Islet of Langerhans (tissue), 1 donor: Measurements from ENCODE around the gene NDRG4.

ENCODE experiments used
- FAIRE-seq: peaks from one replicate; lab custom pipeline; 2011; peaks lifted over from hg19 to GRCh38; lab: Jason Lieb, UNC

The NDRG4 gene

DNA sequence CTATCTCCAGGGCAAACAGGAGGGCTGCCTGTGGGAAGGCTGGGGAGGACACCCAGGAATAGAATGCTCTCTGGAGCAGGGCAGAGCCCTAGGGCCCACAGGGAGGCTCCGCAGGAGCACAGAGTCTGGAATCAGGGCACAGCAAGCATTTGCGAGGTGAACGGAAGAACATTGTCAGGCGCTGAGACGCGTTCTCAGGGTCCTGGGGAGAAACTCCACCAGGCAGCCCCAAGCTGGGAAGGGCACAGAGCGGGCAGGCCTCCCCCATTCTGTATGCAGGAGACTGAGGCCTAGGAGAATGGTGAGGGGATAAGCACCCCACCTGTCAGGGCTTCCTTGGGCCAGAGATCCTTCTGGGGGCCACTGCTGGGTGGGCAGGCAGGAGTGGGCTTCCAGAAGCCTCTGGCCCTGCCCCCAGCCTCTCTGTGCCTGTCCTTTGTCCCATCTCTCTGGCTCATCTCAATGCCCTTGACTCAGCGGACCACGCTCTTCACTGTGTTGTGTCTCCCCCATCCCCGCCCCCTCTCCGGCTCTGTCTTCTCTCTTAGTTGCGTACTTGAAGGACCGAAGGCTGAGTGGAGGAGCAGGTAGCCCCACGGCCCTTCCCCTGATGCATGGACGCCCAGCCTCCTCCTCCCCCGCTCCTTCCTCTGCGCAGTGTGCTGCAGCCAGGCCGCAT, 10.3 kb downstream of the NDRG4 start:
- FAIRE-seq: no peak

DNA sequence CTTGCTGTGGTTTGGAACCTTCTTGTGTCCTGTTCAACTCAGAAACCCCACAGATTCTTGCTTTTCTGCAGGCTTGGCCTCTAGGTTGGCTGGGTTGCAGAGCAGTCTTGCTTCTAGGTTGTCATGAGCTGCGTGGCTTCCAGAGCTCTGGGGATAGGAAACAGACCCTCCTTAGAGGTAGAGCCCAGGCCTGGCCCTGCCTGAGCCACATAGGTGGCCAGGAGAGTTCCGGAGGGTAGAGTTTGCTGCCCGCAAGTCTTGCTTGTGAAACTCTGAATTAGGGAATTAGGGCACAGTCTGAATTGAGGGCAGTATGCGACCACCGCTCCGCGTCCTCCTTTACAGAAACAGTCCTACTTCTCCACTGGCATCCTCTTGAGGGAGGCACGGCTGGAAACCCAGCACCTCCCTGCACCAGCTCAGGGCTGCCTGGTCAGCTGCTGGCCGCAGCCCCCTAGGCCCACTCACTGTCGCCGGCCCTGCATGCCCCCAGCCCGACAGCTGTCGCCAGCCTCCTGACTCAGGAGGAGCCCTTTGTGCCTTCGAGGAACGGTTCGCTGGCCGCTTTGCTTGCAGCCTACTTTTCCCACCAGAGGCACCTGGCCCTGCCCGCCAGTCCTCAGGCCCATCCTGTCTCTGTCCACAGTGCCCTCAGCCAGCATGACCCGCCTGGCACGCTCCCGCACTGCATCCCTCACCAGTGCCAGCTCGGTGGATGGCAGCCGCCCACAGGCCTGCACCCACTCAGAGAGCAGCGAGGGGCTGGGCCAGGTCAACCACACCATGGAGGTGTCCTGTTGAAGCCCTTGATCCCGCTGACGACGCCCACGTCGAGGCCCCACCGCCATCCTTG, 11.1 kb downstream of the NDRG4 start:
- FAIRE-seq: no peak

- FAIRE-seq: no peak
Observed at GRCh38 chr16:58511933-58512815, 12.2 kb downstream of the NDRG4 start.

GRCh38 chr16:58513874-58514273, 13.9 kb downstream of the NDRG4 start:
- no peak for FAIRE-seq

DNA sequence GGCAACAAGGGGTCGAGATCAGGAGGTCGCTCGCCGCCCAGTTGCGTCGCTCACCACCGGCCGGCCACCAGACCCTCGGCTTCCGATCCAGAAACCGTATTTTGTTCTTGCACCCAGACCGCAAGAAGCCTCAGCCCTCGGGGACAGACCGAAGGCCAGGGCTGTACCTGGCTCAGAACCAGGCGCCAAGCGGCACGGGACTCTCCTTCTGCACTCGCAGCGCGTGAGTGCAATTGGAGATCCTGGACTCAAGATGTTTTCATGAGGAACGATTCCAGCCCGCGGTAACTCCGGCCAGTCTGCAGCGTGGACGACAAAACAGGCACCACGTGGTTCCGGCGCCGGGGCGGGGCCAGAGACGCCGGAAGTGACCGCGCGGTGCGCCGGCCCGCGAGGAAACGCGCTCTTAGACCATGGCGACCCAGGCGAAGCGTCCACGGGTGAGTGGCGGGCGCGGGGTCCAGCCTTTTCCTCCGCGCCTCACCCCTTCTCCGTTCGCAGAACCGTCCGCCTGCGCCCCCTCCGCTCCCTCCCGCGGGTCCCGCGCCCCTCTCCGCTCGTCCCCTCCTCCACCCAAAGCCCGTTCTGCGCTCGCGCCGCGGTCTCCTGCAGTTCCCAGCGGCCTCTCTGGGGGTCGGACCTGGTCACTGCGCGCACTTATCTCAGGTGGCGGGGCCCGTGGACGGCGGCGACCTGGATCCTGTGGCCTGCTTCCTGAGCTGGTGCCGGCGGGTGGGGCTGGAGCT, 15.4 kb downstream of the NDRG4 start, which contains the start of gene SETD6:
Gene SETD6, plus strand, starts transcription at position 393 of the 746 bp plus-strand sequence. Its CDS starts 21 bp downstream, at position 414.
- no peak for FAIRE-seq

DNA sequence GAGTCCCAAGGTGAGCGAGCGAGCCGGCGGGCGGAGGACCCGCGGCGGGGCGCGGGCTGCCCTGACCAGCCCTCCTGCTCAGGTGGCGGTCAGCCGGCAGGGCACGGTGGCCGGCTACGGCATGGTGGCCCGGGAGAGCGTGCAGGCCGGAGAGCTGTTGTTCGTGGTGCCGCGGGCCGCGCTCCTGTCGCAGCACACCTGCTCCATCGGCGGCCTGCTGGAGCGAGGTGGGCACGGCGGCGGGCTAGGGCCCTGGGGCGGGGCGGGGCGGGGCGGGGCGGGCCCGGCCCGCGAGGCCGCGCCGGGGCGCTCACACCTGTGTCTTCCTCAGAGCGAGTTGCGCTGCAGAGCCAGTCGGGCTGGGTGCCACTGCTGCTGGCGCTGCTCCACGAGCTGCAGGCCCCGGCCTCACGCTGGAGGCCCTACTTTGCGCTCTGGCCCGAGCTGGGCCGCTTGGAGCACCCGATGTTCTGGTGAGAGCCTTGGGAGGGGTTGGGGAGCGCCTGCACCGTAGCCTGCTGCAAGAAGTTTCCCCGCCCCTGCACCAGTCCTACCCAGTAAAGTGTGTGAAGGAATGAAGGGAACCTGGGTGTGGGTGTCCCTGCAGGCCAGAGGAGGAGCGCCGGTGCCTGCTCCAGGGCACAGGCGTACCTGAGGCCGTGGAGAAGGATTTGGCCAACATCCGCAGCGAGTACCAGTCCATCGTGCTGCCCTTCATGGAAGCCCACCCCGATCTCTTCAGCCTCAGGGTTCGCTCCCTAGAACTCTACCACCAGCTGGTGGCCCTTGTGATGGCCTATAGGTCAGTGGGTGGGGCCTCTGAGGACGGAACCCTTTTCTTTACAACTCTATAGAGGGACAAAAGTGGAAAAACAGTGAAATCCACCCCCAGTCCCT, 16.2 kb downstream of the NDRG4 start:
- no peak for FAIRE-seq

DNA sequence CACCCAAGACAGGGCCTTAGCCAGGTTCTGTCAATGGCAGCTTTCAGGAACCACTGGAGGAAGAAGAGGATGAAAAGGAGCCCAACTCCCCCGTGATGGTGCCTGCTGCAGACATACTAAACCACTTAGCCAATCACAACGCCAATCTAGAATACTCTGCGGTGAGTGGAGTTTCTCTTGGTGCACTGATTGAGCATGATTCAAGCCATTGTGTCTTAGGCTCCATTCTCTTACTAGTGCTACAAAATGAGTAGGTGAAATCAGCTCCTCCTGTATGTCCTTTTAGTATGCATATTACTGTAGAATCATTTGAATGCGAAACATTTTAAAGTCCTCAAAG, 16.8 kb downstream of the NDRG4 start:
- no peak for FAIRE-seq

DNA sequence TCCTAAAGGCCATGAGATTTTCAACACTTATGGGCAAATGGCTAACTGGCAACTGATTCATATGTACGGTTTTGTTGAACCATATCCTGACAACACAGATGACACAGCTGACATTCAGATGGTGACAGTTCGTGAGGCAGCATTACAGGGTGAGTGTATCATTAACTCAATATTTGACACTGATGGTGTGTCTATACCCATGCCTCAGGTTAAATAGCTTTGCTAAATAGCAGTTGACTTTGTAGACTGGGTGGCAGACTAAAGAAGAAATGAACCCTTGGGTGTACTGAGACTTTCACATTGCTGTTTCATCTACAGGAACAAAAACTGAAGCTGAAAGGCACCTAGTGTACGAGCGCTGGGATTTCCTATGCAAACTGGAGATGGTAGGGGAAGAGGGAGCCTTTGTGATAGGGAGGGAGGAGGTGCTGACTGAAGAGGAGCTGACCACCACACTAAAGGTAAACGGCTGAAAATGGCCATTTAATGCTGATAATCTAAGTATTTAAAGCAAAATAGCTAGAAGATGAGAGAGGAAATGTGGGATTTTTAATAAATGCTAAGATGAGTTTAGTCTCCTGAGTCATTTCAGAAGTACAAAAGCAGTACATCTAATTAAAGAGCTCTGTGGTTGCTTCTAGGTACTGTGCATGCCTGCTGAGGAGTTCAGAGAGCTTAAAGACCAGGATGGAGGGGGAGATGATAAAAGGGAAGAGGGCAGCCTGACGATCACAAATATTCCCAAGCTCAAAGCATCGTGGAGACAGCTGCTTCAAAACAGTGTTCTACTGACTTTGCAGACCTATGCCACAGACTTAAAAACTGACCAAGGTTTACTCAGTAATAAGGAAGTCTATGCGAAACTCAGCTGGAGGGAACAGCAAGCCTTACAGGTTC, 18.4 kb downstream of the NDRG4 start:
- FAIRE-seq: no peak

DNA sequence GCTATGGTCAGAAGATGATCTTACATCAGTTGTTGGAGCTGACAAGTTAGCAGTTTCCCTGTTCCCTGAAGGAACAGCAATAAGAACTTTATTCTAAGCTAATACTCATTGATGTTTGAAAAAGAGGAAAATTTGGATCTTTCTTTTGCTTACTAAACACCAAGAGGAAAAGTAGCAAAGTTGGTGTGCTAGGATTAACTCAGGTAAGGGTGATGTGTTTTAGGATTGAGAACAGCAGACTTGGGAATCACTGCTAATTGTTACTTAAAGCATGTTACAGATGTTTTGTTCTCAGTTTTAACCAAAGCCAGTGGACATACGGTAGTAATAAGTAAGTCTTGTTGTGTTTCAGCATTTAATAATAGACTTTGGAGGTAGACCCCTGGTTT, 19.0 kb downstream of the NDRG4 start:
- no peak for FAIRE-seq

DNA sequence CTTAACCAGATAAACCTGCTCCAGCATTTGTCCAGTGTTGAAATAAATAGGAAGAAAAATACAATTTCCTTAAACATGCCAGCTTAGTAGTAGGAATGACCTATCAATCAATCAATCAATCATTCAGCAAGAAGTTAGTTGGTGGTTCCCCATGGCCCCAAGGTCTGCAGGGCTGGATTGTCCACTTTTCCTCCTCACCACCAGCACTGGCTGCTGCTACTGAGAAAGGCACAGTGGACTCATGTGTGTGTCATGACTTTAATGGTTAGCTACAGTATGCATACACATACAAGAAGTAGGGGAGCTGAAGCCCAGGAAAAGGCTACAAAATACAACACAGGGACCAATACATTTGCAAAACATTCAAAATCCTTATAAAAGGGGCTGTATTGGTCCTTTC, 19.8 kb downstream of the NDRG4 start:
- FAIRE-seq: no peak

GRCh38 chr16:58530179-58530578, 30.2 kb downstream of the NDRG4 start:
- FAIRE-seq: no peak

GRCh38 chr16:58532414-58532813, 32.5 kb downstream of the NDRG4 start:
- no peak for FAIRE-seq

DNA sequence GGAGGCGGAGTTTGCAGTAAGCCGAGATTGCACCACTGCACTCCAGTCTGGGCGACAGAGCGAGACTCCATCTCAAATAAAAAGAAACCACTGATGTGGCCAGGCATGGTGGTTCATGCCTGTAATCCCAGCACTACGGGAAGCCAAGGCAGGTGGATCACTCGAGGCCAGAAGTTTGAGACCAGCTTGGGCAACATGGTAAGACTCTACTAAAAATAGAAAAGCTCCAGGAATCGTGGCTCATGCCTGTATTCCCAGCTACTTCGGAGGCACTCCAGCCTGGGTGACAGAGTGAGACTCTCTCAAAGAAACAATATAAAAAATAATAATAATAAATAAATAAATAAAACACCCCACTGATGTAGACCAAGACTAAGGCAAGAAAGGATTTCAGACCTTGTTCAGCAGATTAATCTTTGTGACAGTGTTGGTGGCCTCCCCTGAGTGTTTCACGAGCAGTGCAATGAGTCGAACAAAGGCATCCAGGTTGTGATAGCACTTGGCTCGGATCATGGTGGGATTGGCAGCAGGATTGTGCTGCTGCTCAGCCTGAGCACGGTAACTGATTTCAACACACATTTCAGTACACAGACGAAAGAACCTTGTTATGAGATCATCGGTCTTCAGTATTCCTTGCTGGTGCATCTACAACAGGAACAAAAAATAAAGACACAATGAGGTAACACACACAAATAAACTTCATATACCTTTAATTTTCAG, 34.0 kb downstream of the NDRG4 start:
- no peak for FAIRE-seq

- FAIRE-seq: no peak
Observed at GRCh38 chr16:58535100-58535499, 35.2 kb downstream of the NDRG4 start.

GRCh38 chr16:58536278-58536677, 36.3 kb downstream of the NDRG4 start:
- FAIRE-seq: no peak

DNA sequence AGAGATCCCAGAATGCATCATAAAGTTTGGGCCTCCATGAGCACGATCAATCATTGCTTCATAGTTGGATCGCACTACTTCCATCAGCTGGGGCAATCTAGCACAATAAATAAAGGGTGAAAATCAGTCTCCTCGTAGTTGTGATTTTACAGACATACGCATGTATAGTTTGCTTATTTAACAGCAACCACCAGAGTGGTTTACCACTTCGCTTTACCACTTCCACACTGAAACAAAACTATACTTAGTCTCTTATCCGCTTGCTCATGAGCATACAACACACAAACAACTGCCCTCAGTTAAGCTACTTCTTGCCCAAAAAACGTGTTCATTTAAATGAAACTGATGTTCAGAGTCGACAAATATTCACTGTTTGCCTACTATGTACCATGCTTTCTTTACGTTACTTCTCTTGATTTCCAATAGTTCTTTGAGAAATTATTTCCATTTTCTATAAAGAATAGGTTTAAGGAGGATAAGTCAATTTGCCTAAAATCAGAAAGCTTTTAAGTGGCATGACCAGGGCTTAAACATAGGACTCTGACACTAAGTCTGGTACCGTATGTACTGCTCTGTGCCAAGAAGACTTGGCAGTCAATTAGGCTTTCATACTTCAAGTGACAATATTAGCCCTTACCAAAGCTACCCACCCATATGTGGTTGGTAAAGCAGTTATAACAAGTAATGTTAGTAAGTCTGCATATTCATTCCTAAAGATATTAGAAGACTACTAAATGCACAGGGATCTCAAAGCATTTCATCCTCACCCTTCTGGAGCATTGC, 37.4 kb downstream of the NDRG4 start:
- no peak for FAIRE-seq

DNA sequence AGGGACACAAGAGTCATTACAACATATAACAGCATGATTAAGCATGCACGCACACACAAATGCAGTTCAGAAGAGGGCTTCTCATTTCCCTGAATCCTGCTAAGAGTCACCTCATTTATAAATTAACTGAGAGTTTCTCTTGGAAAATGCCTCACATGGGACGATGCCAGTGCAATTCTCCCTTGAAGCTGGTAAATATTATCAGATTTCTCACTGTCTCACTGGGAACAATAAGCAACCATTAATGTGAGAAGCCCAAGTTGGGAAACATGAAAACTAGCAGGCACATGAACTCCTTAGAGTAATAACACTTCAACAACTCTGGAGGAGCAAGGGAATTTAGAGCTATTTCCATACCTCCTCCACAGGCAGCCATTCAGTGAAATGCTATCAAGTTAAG, 41.8 kb downstream of the NDRG4 start:
- no peak for FAIRE-seq

- FAIRE-seq: no peak
Observed at GRCh38 chr16:58542291-58542690, 42.3 kb downstream of the NDRG4 start.
